ENCODE results near the gene IL17C. TPM values are rescaled to one million over a fixed set of nuclear protein-coding genes. Genes with fewer than 3 reads are reported as not detected.

The IL17C gene
- total and polyA plus RNA-seq, 4 donors, result not detected

GRCh38 chr16:88640498-88641247 is 2.3 kb downstream of the IL17C start:
- no peak for DNase-seq (ENCODE audit: low read depth in 4 of 6, low spot score in 6 of 6)
- no peaks in the 10 kb centered on the region for H3K4me1 ChIP-seq (ENCODE audit: control insufficient read depth, insufficient read depth, low read length)
- no peaks in the 10 kb centered on the region for H3K9me3 ChIP-seq (ENCODE audit: control insufficient read depth, insufficient read depth, low read length)
- H3K4me3 ChIP-seq (ENCODE audit: low read depth, low read length), result no peak overlapping the region
- 77% methylated on average over 16 of the region's 17 CpGs for WGBS (ENCODE audit: insufficient coverage)
- H3K36me3 ChIP-seq (ENCODE audit: control insufficient read depth, insufficient read depth, low read length), result peaks cover 13% of the 10 kb centered on the region
- peaks cover 21% of the 10 kb centered on the region for H3K27me3 ChIP-seq (ENCODE audit: control insufficient read depth, insufficient read depth, low read length)
- no peak overlapping the region for H3K27ac ChIP-seq (ENCODE audit: low read depth, low read length)

- Histone ChIP-seq H3K27ac (ENCODE audit: low read depth, low read length) (no peak overlapping the region), H3K9me3 (ENCODE audit: control insufficient read depth, insufficient read depth, low read length) (no peaks in the 10 kb centered on the region), H3K27me3 (ENCODE audit: control insufficient read depth, insufficient read depth, low read length) (peaks cover 21% of the 10 kb centered on the region), H3K4me3 (ENCODE audit: low read depth, low read length) (no peak overlapping the region), H3K36me3 (ENCODE audit: control insufficient read depth, insufficient read depth, low read length) (peaks cover 21% of the 10 kb centered on the region), H3K4me1 (ENCODE audit: control insufficient read depth, insufficient read depth, low read length) (no peaks in the 10 kb centered on the region)
- 85% methylated on average over 47 of the region's 58 CpGs for WGBS (ENCODE audit: insufficient coverage)
- no peak for DNase-seq (ENCODE audit: low read depth in 4 of 6, low spot score in 6 of 6)
These were observed 4.7 kb downstream of the IL17C start for GRCh38 chr16:88642881-88643643.

- 90% methylated on average over 7 of the region's 9 CpGs for WGBS (ENCODE audit: insufficient coverage)
- Histone ChIP-seq H3K4me3 (ENCODE audit: low read depth, low read length) (no peak overlapping the region), H3K27ac (ENCODE audit: low read depth, low read length) (no peak overlapping the region), H3K9me3 (ENCODE audit: control insufficient read depth, insufficient read depth, low read length) (no peaks in the 10 kb centered on the region), H3K4me1 (ENCODE audit: control insufficient read depth, insufficient read depth, low read length) (no peaks in the 10 kb centered on the region), H3K27me3 (ENCODE audit: control insufficient read depth, insufficient read depth, low read length) (peaks cover 17% of the 10 kb centered on the region), H3K36me3 (ENCODE audit: control insufficient read depth, insufficient read depth, low read length) (peaks cover 21% of the 10 kb centered on the region)
- DNase-seq (ENCODE audit: low read depth in 4 of 6, low spot score in 6 of 6), result no peak
These were observed 5.2 kb downstream of the IL17C start for GRCh38 chr16:88643644-88643932.

GRCh38 chr16:88645455-88645854 is 7.1 kb downstream of the IL17C start:
- Histone ChIP-seq H3K36me3 (ENCODE audit: control insufficient read depth, insufficient read depth, low read length) (peaks cover 33% of the 10 kb centered on the region), H3K4me3 (ENCODE audit: low read depth, low read length) (no peak overlapping the region), H3K4me1 (ENCODE audit: control insufficient read depth, insufficient read depth, low read length) (peaks cover 12% of the 10 kb centered on the region), H3K9me3 (ENCODE audit: control insufficient read depth, insufficient read depth, low read length) (no peaks in the 10 kb centered on the region), H3K27me3 (ENCODE audit: control insufficient read depth, insufficient read depth, low read length) (peaks cover 2% of the 10 kb centered on the region), H3K27ac (ENCODE audit: low read depth, low read length) (no peak overlapping the region)
- no peak for DNase-seq (ENCODE audit: low read depth in 4 of 6, low spot score in 6 of 6)
- WGBS (ENCODE audit: insufficient coverage), result 83% methylated on average over 16 of the region's 16 CpGs

- Histone ChIP-seq H3K27ac (ENCODE audit: low read depth, low read length) (no peak overlapping the region), H3K27me3 (ENCODE audit: control insufficient read depth, insufficient read depth, low read length) (peaks cover 2% of the 10 kb centered on the region), H3K36me3 (ENCODE audit: control insufficient read depth, insufficient read depth, low read length) (peaks cover 36% of the 10 kb centered on the region), H3K4me1 (ENCODE audit: control insufficient read depth, insufficient read depth, low read length) (peaks cover 17% of the 10 kb centered on the region), H3K4me3 (ENCODE audit: low read depth, low read length) (no peak overlapping the region), H3K9me3 (ENCODE audit: control insufficient read depth, insufficient read depth, low read length) (no peaks in the 10 kb centered on the region)
- WGBS (ENCODE audit: insufficient coverage), result 88% methylated on average over 23 of the region's 23 CpGs
- no peak for DNase-seq (ENCODE audit: low read depth in 4 of 6, low spot score in 6 of 6)
These were observed 7.6 kb downstream of the IL17C start for GRCh38 chr16:88645941-88646340.

- 92% methylated on average over 22 of the region's 28 CpGs for WGBS (ENCODE audit: insufficient coverage)
These were observed 8.1 kb downstream of the IL17C start for GRCh38 chr16:88646345-88647034.

GRCh38 chr16:88647178-88648070 is 9.1 kb downstream of the IL17C start:
- Histone ChIP-seq H3K4me1 (ENCODE audit: control insufficient read depth, insufficient read depth, low read length) (peaks cover 26% of the 10 kb centered on the region), H3K27me3 (ENCODE audit: control insufficient read depth, insufficient read depth, low read length) (no peaks in the 10 kb centered on the region), H3K36me3 (ENCODE audit: control insufficient read depth, insufficient read depth, low read length) (peaks cover 49% of the 10 kb centered on the region), H3K27ac (ENCODE audit: low read depth, low read length) (no peak overlapping the region), H3K4me3 (ENCODE audit: low read depth, low read length) (no peak overlapping the region), H3K9me3 (ENCODE audit: control insufficient read depth, insufficient read depth, low read length) (no peaks in the 10 kb centered on the region)
- DNase-seq (ENCODE audit: low read depth in 4 of 6, low spot score in 6 of 6), result no peak
- 86% methylated on average over 18 of the region's 22 CpGs for WGBS (ENCODE audit: insufficient coverage)

More at GRCh38 chr16:88646345-88647034, 8.1 kb downstream of the IL17C start:
- H3K4me1 ChIP-seq (ENCODE audit: control insufficient read depth, insufficient read depth, low read length), result peaks cover 23% of the 10 kb centered on the region
- no peak overlapping the region for H3K27ac ChIP-seq (ENCODE audit: low read depth, low read length)
- H3K4me3 ChIP-seq (ENCODE audit: low read depth, low read length), result no peak overlapping the region
- peaks cover 41% of the 10 kb centered on the region for H3K36me3 ChIP-seq (ENCODE audit: control insufficient read depth, insufficient read depth, low read length)
- DNase-seq (ENCODE audit: low read depth in 4 of 6, low spot score in 6 of 6), result no peak
- no peaks in the 10 kb centered on the region for H3K27me3 ChIP-seq (ENCODE audit: control insufficient read depth, insufficient read depth, low read length)
- H3K9me3 ChIP-seq (ENCODE audit: control insufficient read depth, insufficient read depth, low read length), result no peaks in the 10 kb centered on the region

- WGBS (ENCODE audit: insufficient coverage), result 44% methylated on average over 20 of the region's 20 CpGs
- Histone ChIP-seq H3K36me3 (ENCODE audit: control insufficient read depth, insufficient read depth, low read length) (peaks cover 64% of the 10 kb centered on the region), H3K9me3 (ENCODE audit: control insufficient read depth, insufficient read depth, low read length) (no peaks in the 10 kb centered on the region), H3K4me1 (ENCODE audit: control insufficient read depth, insufficient read depth, low read length) (peaks cover 26% of the 10 kb centered on the region), H3K4me3 (ENCODE audit: low read depth, low read length) (no peak overlapping the region), H3K27ac (ENCODE audit: low read depth, low read length) (no peak overlapping the region), H3K27me3 (ENCODE audit: control insufficient read depth, insufficient read depth, low read length) (no peaks in the 10 kb centered on the region)
- DNase-seq (ENCODE audit: low read depth in 4 of 6, low spot score in 6 of 6), result peak in 1 of 6 donors; percentile 10
These were observed 11.0 kb downstream of the IL17C start for GRCh38 chr16:88649195-88649923.

All from spinal cord (tissue), 10 donors.